HG03469 (cell line): Measurements from ENCODE around the gene GGT6.
"Not testable (repeated sequence)": the region's sequence is repeated elsewhere in the genome, so short reads cannot be mapped to it uniquely, and the experiment has no call there.

Experiments used
- ATAC-seq: cut with Tn5 transposase; IDR thresholded peaks from one replicate; pipeline ENCODE4 v1.9.1; 2021; ENCODE audit warnings: mild to moderate bottlenecking, moderate library complexity, moderate number of reproducible peaks; ENCODE audit not compliant: unreplicated experiment

Gene GGT6

GRCh38 chr17:4560421-4560820 is at the start of gene GGT6:
TSS of gene GGT6 (minus strand) at chr17:4560577. CDS start at chr17:4560521, 56 bp downstream.
- no peak for ATAC-seq

GRCh38 chr17:4610162-4610561 is 49.8 kb upstream of the GGT6 start:
- no peak for ATAC-seq

GRCh38 chr17:4609761-4610160 is 49.4 kb upstream of the GGT6 start:
- ATAC-seq: no peak

GRCh38 chr17:4607773-4608187 is 47.4 kb upstream of the GGT6 start:
- no peak for ATAC-seq

GRCh38 chr17:4607261-4607741 is 46.9 kb upstream of the GGT6 start:
- no peak for ATAC-seq

GRCh38 chr17:4605826-4606225 is 45.4 kb upstream of the GGT6 start:
- ATAC-seq: no peak

- not testable (repeated sequence) for ATAC-seq
These were observed 44.4 kb upstream of the GGT6 start for GRCh38 chr17:4604736-4605135.

GRCh38 chr17:4604111-4604644 is 43.8 kb upstream of the GGT6 start:
- no peak for ATAC-seq

GRCh38 chr17:4602041-4602440 is 41.7 kb upstream of the GGT6 start:
- ATAC-seq: no peak

GRCh38 chr17:4601326-4601725 is 40.9 kb upstream of the GGT6 start:
- no peak for ATAC-seq

GRCh38 chr17:4600563-4600962 is 40.2 kb upstream of the GGT6 start:
- no peak for ATAC-seq

GRCh38 chr17:4599505-4600281 is 39.3 kb upstream of the GGT6 start:
- no peak for ATAC-seq

GRCh38 chr17:4598776-4599504 is 38.6 kb upstream of the GGT6 start:
- no peak for ATAC-seq

- ATAC-seq: no peak
These were observed 37.6 kb upstream of the GGT6 start for GRCh38 chr17:4597975-4598374.

- no peak for ATAC-seq
These were observed 36.4 kb upstream of the GGT6 start for GRCh38 chr17:4596636-4597380.

GRCh38 chr17:4595685-4596342 is 35.4 kb upstream of the GGT6 start:
- ATAC-seq: not testable (repeated sequence)

GRCh38 chr17:4594931-4595684 is 34.7 kb upstream of the GGT6 start:
- ATAC-seq: no peak

- ATAC-seq: no peak
These were observed 34.0 kb upstream of the GGT6 start for GRCh38 chr17:4594406-4594805.

GRCh38 chr17:4593021-4593421 is 32.6 kb upstream of the GGT6 start:
- ATAC-seq: no peak
